Neutrophil (primary cell): ENCODE data around the gene MRPL40.

Experiments used
- H3K27ac ChIP-seq: fragments of 200-600 bp; sonication (generic); 2 replicates; pipeline ENCODE4 v1.5.1; 2016; ENCODE audit warnings: mild to moderate bottlenecking, moderate library complexity
- H3K27me3 ChIP-seq: fragments of 200-600 bp; sonication (generic); 2 replicates; pipeline ENCODE4 v1.6.0; 2016; ENCODE audit warnings: mild to moderate bottlenecking
- H3K36me3 ChIP-seq: fragments of 200-600 bp; sonication (generic); 2 replicates; pipeline ENCODE4 v1.5.1; 2017
- H3K4me1 ChIP-seq, 2 experiments: fragments of 200-600 bp in 1 of 2; sonication (generic) in 1 of 2; 1 replicate in 1 of 2; 2 replicates in 1 of 2; pipeline versions ENCODE4 v1.5.1 to v1.6.1; 2013 to 2016; ENCODE audit warnings: low read depth in 1 of 2, low read length in 1 of 2, mild to moderate bottlenecking in 1 of 2, moderate library complexity in 1 of 2; ENCODE audit not compliant: control insufficient read depth in 1 of 2, insufficient read depth in 1 of 2
- H3K4me3 ChIP-seq, 2 experiments: fragments of 200-600 bp in 1 of 2; sonication (generic) in 1 of 2; 1 replicate in 1 of 2; 2 replicates in 1 of 2; pipeline ENCODE4 v1.5.1; 2013 to 2016; ENCODE audit warnings: low read depth in 1 of 2, low read length in 1 of 2, mild to moderate bottlenecking in 1 of 2, moderate library complexity in 1 of 2
- H3K9me3 ChIP-seq: fragments of 200-600 bp; sonication (generic); 2 replicates; pipeline ENCODE4 v1.5.1; 2016
- TF ChIP-seq, protein P1 (sequence below): fragments of 200-600 bp; sonication (generic); IDR thresholded peaks from 2 replicates; pipeline ENCODE4 v1.5.1; 2016; ENCODE audit warnings: antibody characterized with exemption

Gene MRPL40

DNA sequence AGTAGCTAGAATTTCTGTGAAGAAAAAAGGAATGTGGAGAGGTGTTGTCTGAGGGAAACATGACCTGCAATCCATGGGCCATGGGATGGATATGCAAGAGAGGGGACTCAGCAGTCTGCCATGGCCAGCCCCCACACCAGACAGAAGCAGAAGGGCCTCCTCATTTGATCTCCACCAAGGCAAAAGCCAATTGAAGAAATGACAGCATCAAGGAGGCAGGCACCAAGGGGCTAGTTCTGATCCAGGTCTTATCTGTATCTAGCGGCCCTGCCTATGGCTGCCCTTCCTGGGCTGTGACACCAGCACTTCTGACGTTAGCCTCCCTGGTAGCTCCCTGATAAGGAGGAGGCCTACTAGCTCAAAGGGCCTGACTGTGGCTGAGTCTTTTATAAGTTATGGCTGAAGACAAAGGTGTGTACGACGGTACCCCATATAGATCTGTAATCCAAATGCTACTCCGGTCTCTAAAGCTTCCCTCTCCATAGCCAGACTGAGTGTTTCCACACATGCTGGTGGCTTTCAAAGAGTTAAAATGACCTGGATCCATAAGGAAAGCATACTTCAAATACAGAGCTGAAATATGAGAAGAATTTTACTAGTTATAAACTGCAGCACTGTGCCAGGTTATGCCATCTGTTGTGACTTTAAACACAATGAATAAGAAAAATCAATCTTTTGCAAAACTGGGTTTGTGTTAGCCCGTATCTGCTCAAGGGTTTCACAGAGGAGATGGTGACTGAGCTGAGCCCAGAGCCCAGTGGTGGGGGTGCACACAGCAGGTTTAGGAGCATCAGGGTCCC is 35.2 kb upstream of the MRPL40 start:
- no peaks in the 10 kb centered on the region for H3K27me3 ChIP-seq
- TF ChIP-seq, protein P1, sequence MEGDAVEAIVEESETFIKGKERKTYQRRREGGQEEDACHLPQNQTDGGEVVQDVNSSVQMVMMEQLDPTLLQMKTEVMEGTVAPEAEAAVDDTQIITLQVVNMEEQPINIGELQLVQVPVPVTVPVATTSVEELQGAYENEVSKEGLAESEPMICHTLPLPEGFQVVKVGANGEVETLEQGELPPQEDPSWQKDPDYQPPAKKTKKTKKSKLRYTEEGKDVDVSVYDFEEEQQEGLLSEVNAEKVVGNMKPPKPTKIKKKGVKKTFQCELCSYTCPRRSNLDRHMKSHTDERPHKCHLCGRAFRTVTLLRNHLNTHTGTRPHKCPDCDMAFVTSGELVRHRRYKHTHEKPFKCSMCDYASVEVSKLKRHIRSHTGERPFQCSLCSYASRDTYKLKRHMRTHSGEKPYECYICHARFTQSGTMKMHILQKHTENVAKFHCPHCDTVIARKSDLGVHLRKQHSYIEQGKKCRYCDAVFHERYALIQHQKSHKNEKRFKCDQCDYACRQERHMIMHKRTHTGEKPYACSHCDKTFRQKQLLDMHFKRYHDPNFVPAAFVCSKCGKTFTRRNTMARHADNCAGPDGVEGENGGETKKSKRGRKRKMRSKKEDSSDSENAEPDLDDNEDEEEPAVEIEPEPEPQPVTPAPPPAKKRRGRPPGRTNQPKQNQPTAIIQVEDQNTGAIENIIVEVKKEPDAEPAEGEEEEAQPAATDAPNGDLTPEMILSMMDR, result no peak
- peaks cover 7 to 8% of the 10 kb centered on the region in 2 experiments for H3K4me1 ChIP-seq
- H3K27ac ChIP-seq, result no peak overlapping the region
- no peak overlapping the region for H3K4me3 ChIP-seq
- H3K36me3 ChIP-seq, result peaks cover 99% of the 10 kb centered on the region
- no peaks in the 10 kb centered on the region for H3K9me3 ChIP-seq

DNA sequence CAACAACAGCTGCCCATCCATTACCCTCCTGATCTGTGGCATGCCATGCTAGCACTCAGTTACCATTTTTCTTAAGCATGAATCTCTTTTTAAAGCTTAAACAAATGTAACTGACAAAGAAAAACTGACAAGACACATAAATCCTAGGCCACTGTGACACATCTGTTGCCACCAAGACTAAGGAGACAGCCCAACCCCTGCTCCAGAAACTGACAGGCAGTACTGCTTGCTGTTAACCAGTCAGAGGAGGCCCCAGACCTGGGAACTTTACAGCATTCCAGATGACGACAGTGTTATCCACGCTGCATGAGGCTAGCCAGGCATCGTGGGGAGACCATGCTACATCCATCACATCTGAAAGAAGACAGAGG is 34.6 kb upstream of the MRPL40 start:
- TF ChIP-seq, protein P1, result no peak

DNA sequence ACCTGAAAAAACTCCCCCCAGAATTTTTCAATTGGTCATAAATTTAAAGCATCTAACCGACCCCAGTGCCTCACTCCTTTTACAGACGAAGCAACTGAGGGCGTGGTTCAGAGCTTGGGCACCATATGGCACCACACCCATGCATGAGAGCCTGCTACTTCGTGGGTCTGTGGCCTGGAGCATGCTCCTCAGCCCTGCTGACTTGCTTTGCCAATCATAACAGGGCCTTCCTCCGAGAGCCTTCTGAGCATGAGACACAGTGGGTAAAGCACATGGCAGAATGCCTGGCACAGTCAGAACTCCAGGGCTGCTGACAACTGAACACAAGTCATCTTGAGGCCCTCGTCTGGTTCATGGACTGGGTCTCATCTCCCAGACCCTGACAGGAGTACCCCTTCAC is 34.1 kb upstream of the MRPL40 start:
- no peak overlapping the region for H3K4me3 ChIP-seq
- H3K27ac ChIP-seq, result no peak overlapping the region
- no peaks in the 10 kb centered on the region for H3K27me3 ChIP-seq
- peaks cover 7 to 8% of the 10 kb centered on the region in 2 experiments for H3K4me1 ChIP-seq
- TF ChIP-seq, protein P1, result no peak
- peaks cover 96% of the 10 kb centered on the region for H3K36me3 ChIP-seq
- H3K9me3 ChIP-seq, result no peaks in the 10 kb centered on the region

More for the DNA sequence above, 34.6 kb upstream of the MRPL40 start:
- Histone ChIP-seq H3K4me1 (peaks cover 7 to 8% of the 10 kb centered on the region in 2 experiments), H3K27ac (no peak overlapping the region), H3K36me3 (peaks cover 99% of the 10 kb centered on the region), H3K27me3 (no peaks in the 10 kb centered on the region), H3K9me3 (no peaks in the 10 kb centered on the region), H3K4me3 (no peak overlapping the region)

DNA sequence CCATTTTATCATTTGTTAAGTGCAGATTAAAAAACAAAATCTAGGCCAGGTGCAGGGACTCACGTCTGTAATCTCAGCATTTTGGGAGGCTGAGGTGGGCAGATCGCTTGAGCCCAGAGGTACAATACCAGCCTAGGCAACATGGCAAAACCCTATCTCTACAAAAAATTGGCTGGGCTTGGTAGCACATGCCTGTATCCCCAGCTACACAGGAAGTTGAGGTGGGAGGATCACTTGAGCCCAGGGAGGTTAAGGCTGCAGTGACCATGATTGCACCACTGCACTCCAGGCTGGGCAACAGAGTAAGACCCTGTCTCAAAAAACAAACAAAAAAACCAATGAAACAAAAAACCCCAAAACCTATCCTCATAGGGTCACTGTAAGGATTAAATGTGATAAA is 33.7 kb upstream of the MRPL40 start:
- Histone ChIP-seq H3K4me3 (no peak overlapping the region), H3K9me3 (no peaks in the 10 kb centered on the region), H3K36me3 (peaks cover 96% of the 10 kb centered on the region), H3K27me3 (no peaks in the 10 kb centered on the region), H3K27ac (no peak overlapping the region), H3K4me1 (peaks cover 7 to 8% of the 10 kb centered on the region in 2 experiments)
- TF ChIP-seq, protein P1, result no peak

DNA sequence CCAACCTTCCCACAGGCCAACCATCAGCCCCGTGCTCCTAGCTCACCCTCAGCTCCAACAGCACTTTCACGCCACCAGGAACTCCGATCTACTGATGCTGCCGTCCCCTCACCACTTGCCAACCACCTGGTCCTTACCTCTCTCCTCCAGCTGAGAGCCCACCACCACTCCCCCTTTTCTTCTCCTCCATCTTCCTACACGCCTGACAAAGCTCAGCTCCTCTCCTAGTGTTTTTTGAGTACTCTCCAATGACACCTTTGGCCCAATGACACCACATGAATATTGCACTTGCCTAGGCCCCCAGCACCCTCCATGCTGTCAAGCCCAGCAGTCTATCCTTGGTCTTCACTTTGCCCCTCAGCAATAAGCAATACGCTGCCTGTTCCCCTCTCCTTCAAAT is 31.5 kb upstream of the MRPL40 start:
- Histone ChIP-seq H3K4me3 (no peak overlapping the region), H3K36me3 (peaks cover 93% of the 10 kb centered on the region), H3K4me1 (no peaks in the 10 kb centered on the region), H3K9me3 (no peaks in the 10 kb centered on the region), H3K27me3 (no peaks in the 10 kb centered on the region), H3K27ac (no peak overlapping the region)
- TF ChIP-seq, protein P1, result no peak
